OCI-LY7 (cell line): ENCODE results near the gene PI4K2B.

Experiments used
- CTCF ChIP-seq: fragments of 200-600 bp; sonication (generic); conservative IDR thresholded peaks from 2 replicates; pipeline ENCODE4 v1.5.1; 2014; ENCODE audit warnings: mild to moderate bottlenecking, antibody characterized with exemption, low read length, moderate library complexity, mixed read lengths
- EZH2phosphoT487 ChIP-seq: fragments of 200-600 bp; sonication (generic); IDR thresholded peaks from 2 replicates; pipeline ENCODE4 v1.6.1; 2018; ENCODE audit warnings: low read depth, borderline replicate concordance, mild to moderate bottlenecking, mixed run types, antibody characterized with exemption, low read length, moderate library complexity, mixed read lengths

GRCh38 chr4:25190407-25190806, 43.4 kb upstream of the PI4K2B start:
- TF ChIP-seq CTCF: 0 out of 2 replicates have a peak, but pooled peaks have one; percentile 9
- TF ChIP-seq EZH2phosphoT487: no peak
